HG03439 (cell line): ENCODE results near the gene IFITM1.
"Not testable (repeated sequence)": the region's sequence is repeated elsewhere in the genome, so short reads cannot be mapped to it uniquely, and the experiment has no call there.

ENCODE experiments used
- ATAC-seq: cut with Tn5 transposase; IDR thresholded peaks from one replicate; pipeline ENCODE4 v1.9.1; 2021; ENCODE audit warnings: mild to moderate bottlenecking, moderate library complexity; ENCODE audit not compliant: unreplicated experiment

The IFITM1 gene

GRCh38 chr11:325796-326591 lies 12.2 kb downstream of the IFITM1 start:
- no peak for ATAC-seq

GRCh38 chr11:326592-326841 lies 12.7 kb downstream of the IFITM1 start:
- ATAC-seq = no peak

GRCh38 chr11:326842-327580 lies 13.2 kb downstream of the IFITM1 start:
- peak; percentile 43 for ATAC-seq

GRCh38 chr11:327581-327923 lies 13.7 kb downstream of the IFITM1 start:
- ATAC-seq = no peak

GRCh38 chr11:328012-328411 lies 14.2 kb downstream of the IFITM1 start:
- ATAC-seq = no peak

GRCh38 chr11:328516-329100 lies 14.8 kb downstream of the IFITM1 start:
- not testable (repeated sequence) for ATAC-seq

GRCh38 chr11:329886-330253 lies 16.0 kb downstream of the IFITM1 start:
- no peak for ATAC-seq

GRCh38 chr11:330307-330693 lies 16.5 kb downstream of the IFITM1 start:
- ATAC-seq = no peak

- no peak for ATAC-seq
Observed at GRCh38 chr11:330694-331357, 17.0 kb downstream of the IFITM1 start.

GRCh38 chr11:331358-332060 lies 17.7 kb downstream of the IFITM1 start:
- no peak for ATAC-seq

- ATAC-seq = no peak
Observed at GRCh38 chr11:332651-333480, 19.0 kb downstream of the IFITM1 start.

- ATAC-seq = not testable (repeated sequence)
Observed at GRCh38 chr11:333616-334263, 19.9 kb downstream of the IFITM1 start.

- no peak for ATAC-seq
Observed at GRCh38 chr11:334264-334994, 20.6 kb downstream of the IFITM1 start.

- ATAC-seq = no peak
Observed at GRCh38 chr11:335779-336658, 22.2 kb downstream of the IFITM1 start.

- no peak for ATAC-seq
Observed at GRCh38 chr11:336659-337198, 22.9 kb downstream of the IFITM1 start.

GRCh38 chr11:337711-338110 lies 23.9 kb downstream of the IFITM1 start:
- no peak for ATAC-seq

GRCh38 chr11:339963-340362 lies 26.1 kb downstream of the IFITM1 start:
- ATAC-seq = no peak
